Measurements from ENCODE around the gene FHIT.

FHIT gene

DNA sequence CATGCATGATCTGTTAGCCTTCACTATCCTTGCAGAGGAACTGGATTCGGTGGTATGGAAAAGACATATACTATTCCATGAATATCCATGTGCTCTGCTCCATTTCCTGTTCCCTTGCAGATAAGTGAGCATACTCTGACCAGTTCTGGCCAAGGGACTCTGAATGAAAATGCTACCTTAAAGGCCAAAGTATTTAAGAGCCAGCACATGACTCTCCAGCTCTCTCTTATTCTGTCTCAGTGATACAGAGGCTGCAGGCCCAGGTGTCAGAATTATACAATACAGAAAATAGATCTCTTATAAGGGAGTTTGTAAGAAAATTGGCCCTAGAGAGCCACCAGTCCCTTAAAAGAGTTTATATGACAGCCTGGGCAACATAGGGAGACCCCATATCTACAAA is 1421.7 kb downstream of the FHIT start:
- Histone ChIP-seq H3K9ac (ENCODE audit: low read length) (no peak overlapping the region), H3K36me3 (ENCODE audit: control insufficient read depth, insufficient read depth, low read length) (no peaks in the 10 kb centered on the region), H3K4me3 (ENCODE audit: low read length) (no peak overlapping the region), H3K27ac (ENCODE audit: low read depth, low read length) (no peak overlapping the region), H3K27me3 (ENCODE audit: control insufficient read depth, insufficient read depth, low read length) (no peaks in the 10 kb centered on the region), H3K4me1 (ENCODE audit: control insufficient read depth, insufficient read depth, low read length) (no peaks in the 10 kb centered on the region)

DNA sequence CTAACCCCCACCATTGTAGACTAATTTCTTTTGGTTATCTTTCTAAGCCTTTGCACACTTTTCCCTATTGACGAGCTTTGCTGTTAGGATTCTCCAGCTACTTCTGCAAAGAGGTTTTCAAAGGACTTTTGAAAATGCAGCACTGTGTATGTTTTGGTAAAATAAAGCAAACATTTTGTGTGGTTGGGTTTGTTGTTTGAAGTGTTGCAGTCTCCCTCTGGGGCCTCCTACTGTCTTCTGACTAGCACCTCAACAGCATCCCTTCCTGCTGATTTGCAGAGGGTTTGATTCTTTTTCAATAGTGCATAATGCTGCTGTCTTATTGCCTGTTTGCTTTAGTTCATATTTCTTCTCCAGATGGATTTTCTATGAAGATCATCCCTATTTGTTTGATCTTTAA is 1426.4 kb downstream of the FHIT start:
- Histone ChIP-seq H3K9ac (ENCODE audit: low read length) (no peak overlapping the region), H3K4me3 (ENCODE audit: low read length) (no peak overlapping the region), H3K27me3 (ENCODE audit: control insufficient read depth, insufficient read depth, low read length) (no peaks in the 10 kb centered on the region), H3K27ac (ENCODE audit: low read depth, low read length) (no peak overlapping the region), H3K36me3 (ENCODE audit: control insufficient read depth, insufficient read depth, low read length) (no peaks in the 10 kb centered on the region), H3K4me1 (ENCODE audit: control insufficient read depth, insufficient read depth, low read length) (no peaks in the 10 kb centered on the region)

DNA sequence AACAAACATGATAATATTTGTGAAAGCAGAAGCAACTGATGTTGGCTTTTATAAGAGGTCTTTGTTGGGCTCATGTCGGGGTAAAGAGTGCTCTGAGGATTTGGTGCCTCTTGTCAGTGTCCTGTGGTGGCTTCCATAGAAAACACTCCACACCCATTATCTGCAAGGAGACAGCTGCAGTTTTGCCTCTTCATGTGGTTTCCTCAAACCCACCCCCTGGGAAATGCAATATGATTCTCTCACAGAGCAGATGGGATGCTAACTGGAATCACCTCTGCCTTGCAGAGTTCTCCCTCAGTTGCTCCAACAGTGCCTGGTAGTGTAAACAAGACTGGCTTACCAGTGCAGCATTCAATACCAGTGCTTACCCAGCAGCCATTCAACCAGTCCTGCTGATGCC is 1430.0 kb downstream of the FHIT start:
- Histone ChIP-seq H3K9ac (ENCODE audit: low read length) (no peak overlapping the region), H3K36me3 (ENCODE audit: control insufficient read depth, insufficient read depth, low read length) (no peaks in the 10 kb centered on the region), H3K27me3 (ENCODE audit: control insufficient read depth, insufficient read depth, low read length) (no peaks in the 10 kb centered on the region), H3K4me1 (ENCODE audit: control insufficient read depth, insufficient read depth, low read length) (peaks cover 7% of the 10 kb centered on the region), H3K27ac (ENCODE audit: low read depth, low read length) (no peak overlapping the region), H3K4me3 (ENCODE audit: low read length) (no peak overlapping the region)

DNA sequence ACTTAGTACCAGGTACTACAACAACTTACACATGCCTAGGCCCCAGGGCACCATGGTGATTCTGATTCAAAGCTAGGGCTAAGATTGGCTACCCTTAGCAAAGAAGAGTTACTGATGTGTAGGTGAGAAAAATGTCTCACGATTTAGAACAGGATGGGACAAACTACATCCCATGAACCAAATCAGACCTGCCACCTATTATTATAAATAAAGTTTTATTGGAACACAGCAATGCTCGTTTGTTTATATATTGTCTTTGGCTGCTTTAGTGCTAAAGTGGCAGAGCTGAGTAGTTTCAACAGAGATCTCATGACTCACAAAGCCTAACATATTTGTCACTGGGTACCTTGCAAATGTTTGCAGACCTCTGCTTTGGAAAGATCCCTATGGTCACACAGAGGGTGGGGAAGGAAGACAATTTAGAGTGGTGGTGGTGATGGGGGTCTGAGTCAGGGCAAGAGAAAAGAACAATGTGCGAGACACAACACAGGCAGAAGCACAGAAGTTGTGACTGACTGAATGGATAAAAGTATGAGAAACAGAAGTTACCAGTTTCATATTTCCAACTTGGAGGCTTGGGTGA is 1430.8 kb downstream of the FHIT start:
- H3K27ac ChIP-seq (ENCODE audit: low read depth, low read length): no peak overlapping the region
- peaks cover 7% of the 10 kb centered on the region for H3K4me1 ChIP-seq (ENCODE audit: control insufficient read depth, insufficient read depth, low read length)
- no peaks in the 10 kb centered on the region for H3K27me3 ChIP-seq (ENCODE audit: control insufficient read depth, insufficient read depth, low read length)
- no peak overlapping the region for H3K4me3 ChIP-seq (ENCODE audit: low read length)
- H3K9ac ChIP-seq (ENCODE audit: low read length): no peak overlapping the region
- H3K36me3 ChIP-seq (ENCODE audit: control insufficient read depth, insufficient read depth, low read length): no peaks in the 10 kb centered on the region

DNA sequence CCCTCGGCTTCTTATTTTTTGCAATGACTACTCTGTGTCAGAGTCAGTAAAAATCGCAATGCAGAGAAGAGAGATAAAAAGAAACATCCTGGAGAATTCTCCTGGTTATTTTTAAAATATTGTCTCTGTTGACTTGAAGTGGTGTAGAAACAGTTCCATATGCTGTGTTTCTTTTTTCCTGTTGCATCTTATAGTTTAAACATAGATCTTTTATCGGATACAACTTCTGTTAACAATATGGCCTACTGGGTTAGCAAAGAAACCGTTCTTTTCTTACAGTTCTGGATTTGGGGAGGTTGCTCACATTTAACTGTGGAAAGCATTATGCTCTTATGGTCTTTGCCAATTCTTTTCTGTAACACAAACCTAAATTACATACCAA is 1432.3 kb downstream of the FHIT start:
- peaks cover 7% of the 10 kb centered on the region for H3K4me1 ChIP-seq (ENCODE audit: control insufficient read depth, insufficient read depth, low read length)
- H3K36me3 ChIP-seq (ENCODE audit: control insufficient read depth, insufficient read depth, low read length): no peaks in the 10 kb centered on the region
- H3K4me3 ChIP-seq (ENCODE audit: low read length): no peak overlapping the region
- no peak overlapping the region for H3K9ac ChIP-seq (ENCODE audit: low read length)
- no peaks in the 10 kb centered on the region for H3K27me3 ChIP-seq (ENCODE audit: control insufficient read depth, insufficient read depth, low read length)
- H3K27ac ChIP-seq (ENCODE audit: low read depth, low read length): no peak overlapping the region

DNA sequence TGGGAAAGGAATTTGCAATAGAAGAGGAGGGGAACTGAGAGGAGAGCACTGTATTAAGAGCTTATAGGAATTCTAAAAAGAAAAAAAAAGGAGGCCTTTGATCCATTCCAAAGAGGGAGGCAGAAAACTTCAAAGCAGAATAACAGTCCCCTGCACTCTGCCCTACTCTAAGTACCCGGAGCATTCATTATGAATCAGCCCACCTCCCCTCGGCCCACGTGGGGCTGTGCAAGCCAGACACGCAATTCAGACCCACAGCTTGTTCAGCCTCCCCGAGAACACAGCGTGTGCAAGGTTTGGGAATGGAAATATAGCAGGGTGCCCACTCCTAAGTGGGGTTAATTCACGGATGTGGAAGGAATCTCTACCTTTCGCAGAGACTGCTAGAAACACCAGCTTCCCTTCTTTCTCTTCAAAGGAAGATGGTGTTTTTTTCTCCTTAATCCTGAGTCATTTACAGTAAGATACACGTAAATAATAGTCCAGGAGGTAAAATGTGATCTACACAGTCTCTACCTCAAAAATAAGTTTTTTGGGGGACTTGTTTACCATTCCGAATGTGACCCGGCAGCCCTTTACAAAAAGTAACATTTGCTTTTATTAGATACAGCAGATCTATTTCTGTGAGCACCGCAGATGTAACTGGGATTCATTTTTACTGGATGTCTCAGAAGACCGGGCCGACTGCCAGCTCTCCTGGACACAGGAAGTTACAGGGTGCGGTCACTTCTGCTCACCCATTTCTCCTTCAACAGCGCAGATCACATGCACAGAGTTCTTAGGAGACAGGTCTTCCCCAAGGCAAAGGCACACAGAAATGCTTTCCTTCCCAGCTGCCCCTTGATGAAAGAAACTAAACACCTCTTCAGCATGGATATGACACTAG is 1433.0 kb downstream of the FHIT start:
- H3K9ac ChIP-seq (ENCODE audit: low read length): no peak overlapping the region
- H3K4me1 ChIP-seq (ENCODE audit: control insufficient read depth, insufficient read depth, low read length): peaks cover 7% of the 10 kb centered on the region
- H3K27ac ChIP-seq (ENCODE audit: low read depth, low read length): no peak overlapping the region
- no peaks in the 10 kb centered on the region for H3K27me3 ChIP-seq (ENCODE audit: control insufficient read depth, insufficient read depth, low read length)
- no peak overlapping the region for H3K4me3 ChIP-seq (ENCODE audit: low read length)
- H3K36me3 ChIP-seq (ENCODE audit: control insufficient read depth, insufficient read depth, low read length): no peaks in the 10 kb centered on the region

DNA sequence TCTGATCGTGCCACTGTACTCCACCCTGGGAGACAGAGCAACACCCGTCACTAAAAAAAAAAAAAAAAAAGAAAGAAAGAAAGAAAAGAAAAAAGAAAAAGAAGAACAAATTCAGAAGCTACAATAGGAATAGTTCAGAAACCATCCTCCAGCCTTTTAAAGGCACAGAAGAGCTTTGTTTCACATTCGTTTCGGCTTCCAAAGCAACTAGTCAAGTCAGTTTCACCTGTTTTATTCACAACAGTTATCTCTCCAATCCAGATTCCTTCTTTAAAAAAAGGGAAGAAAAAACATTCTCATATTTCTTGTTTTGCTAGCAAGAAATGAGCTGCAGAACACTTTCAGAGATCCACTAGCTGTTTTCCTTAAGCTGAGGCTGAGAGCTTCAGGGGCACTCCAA is 1433.7 kb downstream of the FHIT start:
- H3K27ac ChIP-seq (ENCODE audit: low read depth, low read length): no peak overlapping the region
- H3K4me1 ChIP-seq (ENCODE audit: control insufficient read depth, insufficient read depth, low read length): peaks cover 7% of the 10 kb centered on the region
- H3K9ac ChIP-seq (ENCODE audit: low read length): no peak overlapping the region
- H3K4me3 ChIP-seq (ENCODE audit: low read length): no peak overlapping the region
- H3K36me3 ChIP-seq (ENCODE audit: control insufficient read depth, insufficient read depth, low read length): no peaks in the 10 kb centered on the region
- no peaks in the 10 kb centered on the region for H3K27me3 ChIP-seq (ENCODE audit: control insufficient read depth, insufficient read depth, low read length)

DNA sequence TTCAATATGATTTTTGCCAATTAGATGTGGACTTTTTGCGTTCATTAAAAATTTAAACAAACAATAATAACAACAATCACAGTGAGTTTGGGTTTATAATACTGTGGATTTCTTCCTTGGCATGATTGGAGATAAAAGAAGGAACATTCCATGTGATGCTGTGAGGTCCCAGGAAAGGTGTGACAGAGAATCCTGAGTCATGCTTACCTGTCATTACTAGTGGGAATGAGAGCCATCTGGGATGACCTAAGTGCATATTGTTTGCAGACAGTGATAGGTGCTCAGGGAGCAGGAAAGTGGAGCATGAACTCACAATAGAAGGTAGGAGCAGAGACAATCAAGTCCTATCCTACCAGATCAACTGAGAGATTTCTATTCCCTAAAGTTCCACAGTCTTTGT is 1434.9 kb downstream of the FHIT start:
- H3K4me1 ChIP-seq (ENCODE audit: control insufficient read depth, insufficient read depth, low read length): peaks cover 7% of the 10 kb centered on the region
- no peak overlapping the region for H3K9ac ChIP-seq (ENCODE audit: low read length)
- no peaks in the 10 kb centered on the region for H3K27me3 ChIP-seq (ENCODE audit: control insufficient read depth, insufficient read depth, low read length)
- H3K4me3 ChIP-seq (ENCODE audit: low read length): no peak overlapping the region
- H3K27ac ChIP-seq (ENCODE audit: low read depth, low read length): no peak overlapping the region
- no peaks in the 10 kb centered on the region for H3K36me3 ChIP-seq (ENCODE audit: control insufficient read depth, insufficient read depth, low read length)

DNA sequence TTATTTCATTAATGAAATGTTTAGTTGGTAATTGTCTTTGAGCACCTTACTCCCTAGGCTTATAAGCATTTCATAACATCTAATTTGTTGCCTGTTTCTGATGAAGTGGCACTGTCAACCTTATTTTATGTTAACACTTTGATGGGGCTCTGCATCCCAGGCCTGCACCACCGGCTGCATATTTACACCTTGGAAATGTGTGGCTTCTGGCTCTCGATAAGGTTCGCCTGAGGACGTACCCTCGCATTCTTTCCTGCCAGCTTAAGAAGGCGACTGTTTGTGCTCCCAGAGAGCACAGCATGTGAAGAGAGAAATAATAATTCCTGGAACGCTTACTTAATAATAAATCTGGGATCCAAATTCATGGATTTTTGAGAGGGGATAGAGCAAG is 1438.1 kb downstream of the FHIT start:
- no peak overlapping the region for H3K27ac ChIP-seq (ENCODE audit: low read depth, low read length)
- no peak overlapping the region for H3K9ac ChIP-seq (ENCODE audit: low read length)
- no peaks in the 10 kb centered on the region for H3K36me3 ChIP-seq (ENCODE audit: control insufficient read depth, insufficient read depth, low read length)
- H3K4me3 ChIP-seq (ENCODE audit: low read length): no peak overlapping the region
- H3K4me1 ChIP-seq (ENCODE audit: control insufficient read depth, insufficient read depth, low read length): peaks cover 5% of the 10 kb centered on the region
- no peaks in the 10 kb centered on the region for H3K27me3 ChIP-seq (ENCODE audit: control insufficient read depth, insufficient read depth, low read length)

DNA sequence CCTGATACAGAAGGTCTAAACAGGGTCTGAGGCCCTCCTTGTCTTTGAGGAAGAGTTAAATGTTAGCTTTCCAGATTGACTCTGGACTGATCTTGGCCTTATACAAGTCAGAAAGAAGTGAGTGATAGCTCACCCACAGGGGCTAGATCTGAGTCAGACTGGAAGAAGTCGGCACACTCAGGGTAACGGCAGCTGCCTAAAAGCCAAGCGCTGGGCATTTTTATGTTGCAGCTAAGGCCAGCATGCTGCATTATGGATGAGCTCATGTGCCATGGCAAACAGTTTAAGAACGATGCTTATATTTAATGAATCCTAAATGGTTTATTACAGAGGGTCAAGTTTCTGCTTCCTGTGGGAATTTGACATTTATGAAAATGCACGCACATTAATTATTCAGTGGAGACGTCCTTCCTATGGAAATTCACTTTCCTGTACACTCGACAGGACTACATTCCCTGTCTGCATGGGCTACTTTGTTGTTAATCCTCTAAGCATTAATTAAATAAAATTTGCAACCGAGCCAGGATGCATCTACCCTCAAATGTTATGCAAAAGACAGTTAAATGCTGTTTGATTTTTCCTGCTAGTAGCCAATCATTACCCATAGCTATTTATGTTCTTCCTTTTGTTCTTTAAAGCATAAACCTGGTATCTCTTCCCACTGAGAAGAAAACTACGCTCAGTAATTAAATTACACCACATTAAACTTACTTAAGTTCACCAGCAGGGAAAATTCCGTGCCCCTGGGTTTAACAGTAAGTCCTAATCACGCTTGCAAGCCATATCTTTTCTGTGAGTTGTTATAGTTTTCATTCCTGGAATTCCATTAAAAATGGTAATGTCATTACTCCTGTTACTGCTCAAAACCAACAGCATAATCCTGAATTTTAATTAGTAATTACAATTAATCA is 1438.8 kb downstream of the FHIT start:
- H3K9ac ChIP-seq (ENCODE audit: low read length): no peak overlapping the region
- H3K27me3 ChIP-seq (ENCODE audit: control insufficient read depth, insufficient read depth, low read length): no peaks in the 10 kb centered on the region
- H3K27ac ChIP-seq (ENCODE audit: low read depth, low read length): no peak overlapping the region
- no peaks in the 10 kb centered on the region for H3K36me3 ChIP-seq (ENCODE audit: control insufficient read depth, insufficient read depth, low read length)
- H3K4me3 ChIP-seq (ENCODE audit: low read length): no peak overlapping the region
- H3K4me1 ChIP-seq (ENCODE audit: control insufficient read depth, insufficient read depth, low read length): peaks cover 3% of the 10 kb centered on the region

DNA sequence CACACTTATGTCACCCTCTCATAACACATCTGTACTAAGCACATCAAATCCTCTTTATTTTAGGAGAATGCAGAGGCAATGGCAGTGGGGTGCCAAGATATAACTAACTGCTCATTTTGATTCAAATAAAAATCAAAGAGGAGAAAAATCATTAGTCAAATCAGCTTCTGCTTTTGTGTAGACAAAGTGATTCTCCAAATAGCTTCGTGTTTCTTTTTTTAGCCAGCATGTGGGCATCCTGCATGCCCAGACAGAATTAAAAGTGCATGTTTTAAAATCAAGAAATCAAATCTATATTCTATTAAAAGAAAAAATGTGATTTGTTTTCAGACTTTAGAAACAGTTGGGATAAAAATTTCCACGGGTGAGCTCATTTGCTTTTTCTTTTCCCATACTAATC is 1440.1 kb downstream of the FHIT start:
- Histone ChIP-seq H3K4me1 (ENCODE audit: control insufficient read depth, insufficient read depth, low read length) (peaks cover 3% of the 10 kb centered on the region), H3K4me3 (ENCODE audit: low read length) (no peak overlapping the region), H3K27me3 (ENCODE audit: control insufficient read depth, insufficient read depth, low read length) (no peaks in the 10 kb centered on the region), H3K9ac (ENCODE audit: low read length) (no peak overlapping the region), H3K27ac (ENCODE audit: low read depth, low read length) (no peak overlapping the region), H3K36me3 (ENCODE audit: control insufficient read depth, insufficient read depth, low read length) (no peaks in the 10 kb centered on the region)

DNA sequence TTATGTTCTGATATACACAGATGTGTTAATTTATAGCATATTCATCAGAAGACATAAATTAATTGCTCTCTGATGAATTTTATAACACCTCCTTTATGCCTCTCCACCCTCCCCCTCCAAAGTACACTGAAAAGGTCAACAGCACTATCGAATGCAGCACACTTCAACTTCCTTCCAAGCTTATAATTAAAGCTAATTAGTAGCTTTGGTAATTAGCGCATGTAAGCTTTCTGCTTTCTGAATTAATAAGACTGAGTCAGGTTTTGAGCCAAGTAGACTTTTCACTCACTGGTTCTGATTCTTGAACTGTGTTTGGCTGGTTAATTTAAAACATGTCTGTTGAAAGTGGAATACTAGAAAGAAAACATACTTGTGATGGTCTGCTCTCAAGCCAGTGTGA is 1440.6 kb downstream of the FHIT start:
- no peaks in the 10 kb centered on the region for H3K36me3 ChIP-seq (ENCODE audit: control insufficient read depth, insufficient read depth, low read length)
- H3K4me1 ChIP-seq (ENCODE audit: control insufficient read depth, insufficient read depth, low read length): peaks cover 3% of the 10 kb centered on the region
- no peaks in the 10 kb centered on the region for H3K27me3 ChIP-seq (ENCODE audit: control insufficient read depth, insufficient read depth, low read length)
- H3K9ac ChIP-seq (ENCODE audit: low read length): no peak overlapping the region
- no peak overlapping the region for H3K27ac ChIP-seq (ENCODE audit: low read depth, low read length)
- no peak overlapping the region for H3K4me3 ChIP-seq (ENCODE audit: low read length)

All from rectal smooth muscle tissue (tissue), 1 donor.